Hepatocyte (in vitro differentiated cells): ENCODE measurements around the gene CLIC6. TPM values are rescaled to one million over a fixed set of nuclear protein-coding genes. Genes with fewer than 3 reads are reported as not detected.

Experiments
- DNase-seq: peaks from one replicate; pipeline ENCODE4 v3.0.0-alpha.2; 2016; ENCODE audit warnings: low spot score
- H2AFZ ChIP-seq: fragments of 200-600 bp; sonication (generic); 2 replicates; pipeline ENCODE4 v1.6.0; 2016; ENCODE audit warnings: antibody characterized with exemption, mild to moderate bottlenecking
- H3K27ac ChIP-seq: fragments of 200-600 bp; sonication (generic); 2 replicates; pipeline ENCODE4 v1.5.1; 2016; ENCODE audit warnings: mild to moderate bottlenecking
- H3K27me3 ChIP-seq: fragments of 200-600 bp; sonication (generic); 2 replicates; pipeline ENCODE4 v1.6.1; 2016
- H3K36me3 ChIP-seq: fragments of 200-600 bp; sonication (generic); replicated peaks from 2 replicates; pipeline ENCODE4 v1.5.1; 2016; ENCODE audit warnings: low read depth; ENCODE audit not compliant: insufficient read depth
- H3K4me1 ChIP-seq: fragments of 200-600 bp; sonication (generic); 2 replicates; pipeline ENCODE4 v1.5.1; 2016; ENCODE audit warnings: mild to moderate bottlenecking, moderate library complexity; ENCODE audit not compliant: insufficient read depth
- H3K4me2 ChIP-seq: fragments of 200-600 bp; sonication (generic); 2 replicates; pipeline ENCODE4 v1.6.0; 2016
- H3K4me3 ChIP-seq: fragments of 200-600 bp; sonication (generic); 2 replicates; pipeline ENCODE4 v1.5.1; 2016; ENCODE audit warnings: mild to moderate bottlenecking
- H3K79me2 ChIP-seq: fragments of 200-600 bp; sonication (generic); 2 replicates; pipeline ENCODE4 v1.6.0; 2017; ENCODE audit warnings: mild to moderate bottlenecking
- H3K9me2 ChIP-seq: fragments of 200-600 bp; sonication (generic); replicated peaks from 2 replicates; pipeline ENCODE4 v1.6.0; 2017; ENCODE audit warnings: mild to moderate bottlenecking; ENCODE audit not compliant: insufficient read depth
- H3K9me3 ChIP-seq: fragments of 200-600 bp; sonication (generic); 2 replicates; pipeline ENCODE4 v1.5.1; 2016; ENCODE audit warnings: low read depth, mild to moderate bottlenecking
- H4K20me1 ChIP-seq: fragments of 200-600 bp; sonication (generic); 2 replicates; pipeline ENCODE4 v1.6.0; 2016; ENCODE audit warnings: mild to moderate bottlenecking; ENCODE audit not compliant: insufficient read depth, poor library complexity, severe bottlenecking
- EZH2 ChIP-seq: fragments of 200-600 bp; sonication (generic); IDR thresholded peaks from 2 replicates; pipeline ENCODE4 v1.6.1; 2016; ENCODE audit warnings: antibody characterized with exemption, mild to moderate bottlenecking, borderline replicate concordance
- EZH2phosphoT487 ChIP-seq: fragments of 200-600 bp; sonication (generic); IDR thresholded peaks from one replicate; pipeline ENCODE4 v1.6.1; 2018; ENCODE audit warnings: antibody characterized with exemption, mild to moderate bottlenecking, low read depth, moderate library complexity; ENCODE audit not compliant: unreplicated experiment, severe bottlenecking
- WGBS: methylation state at CpG from one replicate; pipeline ENCODE4 v1.1.6; 2016; ENCODE audit warnings: low lambda C conversion rate; ENCODE audit errors: missing lambda C conversion rate; 5-methylcytosine and 5-hydroxymethylcytosine counted together
- polyA plus RNA-seq: library from polyadenylated mRNA; unstranded; fragments of >200 nt; fragmentation: Nextera tagmentation; extraction: Ambion mirVana; gene quantifications from 2 replicates; pipeline ENCODE4 v1.2.1, GENCODE V29; 2016
- total RNA-seq: library from RNA; depleted of rRNA; stranded (reverse); fragments of >200 nt; gene quantifications from 2 replicates; pipeline ENCODE4 v1.2.3, GENCODE V29; 2014
- TF ChIP-seq, protein P1 (sequence below): fragments of 200-600 bp; sonication (generic); IDR thresholded peaks from 2 replicates; pipeline ENCODE4 v1.5.1; 2016; ENCODE audit warnings: antibody characterized with exemption, mild to moderate bottlenecking; ENCODE audit not compliant: poor library complexity

CLIC6 gene
- total and polyA plus RNA-seq, 2 experiments from 2014 or later, result 9.9 to 16.7 TPM

DNA sequence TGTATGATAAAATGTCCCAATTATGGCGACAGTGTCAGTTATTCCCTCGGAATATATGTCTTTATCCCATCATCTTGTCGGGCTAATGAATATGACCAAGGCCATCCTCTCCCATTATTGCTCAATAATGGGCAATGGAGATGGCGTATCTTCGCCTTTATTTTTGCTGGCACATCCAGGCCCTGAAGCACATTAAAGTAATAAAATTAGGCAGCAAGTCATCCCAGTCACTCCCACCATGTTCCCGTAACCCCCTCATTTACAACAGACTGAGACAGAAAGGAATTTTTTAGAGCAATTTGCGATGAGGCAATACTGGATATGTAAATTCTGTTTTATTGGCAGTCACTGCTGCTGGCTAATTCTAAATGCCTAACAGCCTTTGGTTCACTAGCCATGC lies 35.3 kb downstream of the CLIC6 start:
- Histone ChIP-seq H2AFZ (no peak overlapping the region), H3K4me2 (no peak overlapping the region), H3K4me3 (no peak overlapping the region), H3K27me3 (no peaks in the 10 kb centered on the region), H3K79me2 (no peaks in the 10 kb centered on the region), H3K4me1 (no peaks in the 10 kb centered on the region), H3K9me2 (no peaks in the 10 kb centered on the region), H4K20me1 (no peaks in the 10 kb centered on the region), H3K27ac (no peak overlapping the region), H3K36me3 (no peaks in the 10 kb centered on the region), H3K9me3 (no peaks in the 10 kb centered on the region)
- 83% methylated on average over 7 of the region's 7 CpGs for WGBS
- TF ChIP-seq EZH2phosphoT487, result no peak
- TF ChIP-seq, protein P1, sequence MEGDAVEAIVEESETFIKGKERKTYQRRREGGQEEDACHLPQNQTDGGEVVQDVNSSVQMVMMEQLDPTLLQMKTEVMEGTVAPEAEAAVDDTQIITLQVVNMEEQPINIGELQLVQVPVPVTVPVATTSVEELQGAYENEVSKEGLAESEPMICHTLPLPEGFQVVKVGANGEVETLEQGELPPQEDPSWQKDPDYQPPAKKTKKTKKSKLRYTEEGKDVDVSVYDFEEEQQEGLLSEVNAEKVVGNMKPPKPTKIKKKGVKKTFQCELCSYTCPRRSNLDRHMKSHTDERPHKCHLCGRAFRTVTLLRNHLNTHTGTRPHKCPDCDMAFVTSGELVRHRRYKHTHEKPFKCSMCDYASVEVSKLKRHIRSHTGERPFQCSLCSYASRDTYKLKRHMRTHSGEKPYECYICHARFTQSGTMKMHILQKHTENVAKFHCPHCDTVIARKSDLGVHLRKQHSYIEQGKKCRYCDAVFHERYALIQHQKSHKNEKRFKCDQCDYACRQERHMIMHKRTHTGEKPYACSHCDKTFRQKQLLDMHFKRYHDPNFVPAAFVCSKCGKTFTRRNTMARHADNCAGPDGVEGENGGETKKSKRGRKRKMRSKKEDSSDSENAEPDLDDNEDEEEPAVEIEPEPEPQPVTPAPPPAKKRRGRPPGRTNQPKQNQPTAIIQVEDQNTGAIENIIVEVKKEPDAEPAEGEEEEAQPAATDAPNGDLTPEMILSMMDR, result no peak
- TF ChIP-seq EZH2, result no peak
- DNase-seq, result no peak

DNA sequence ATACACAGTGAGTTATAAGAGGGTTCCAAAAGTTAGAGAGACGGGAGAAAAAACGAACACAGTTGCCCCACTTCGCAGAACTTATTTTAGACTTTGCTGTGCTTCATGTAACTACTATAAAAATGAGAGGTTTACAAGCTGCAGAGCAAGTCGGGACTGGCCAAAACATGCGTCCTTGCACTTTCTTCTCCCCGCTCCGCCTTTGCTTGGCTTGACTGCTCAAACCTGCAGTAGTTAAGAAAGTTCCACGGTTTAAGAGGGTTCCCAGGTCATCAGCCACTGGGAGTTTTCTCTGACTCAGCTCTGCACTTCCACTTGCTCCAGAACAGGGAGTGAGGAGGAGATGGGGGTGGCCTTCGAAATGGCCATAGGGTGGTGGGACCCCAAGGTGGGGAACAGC lies 36.2 kb downstream of the CLIC6 start:
- Histone ChIP-seq H3K4me2 (no peak overlapping the region), H3K36me3 (no peaks in the 10 kb centered on the region), H3K9me2 (no peaks in the 10 kb centered on the region), H3K9me3 (no peaks in the 10 kb centered on the region), H4K20me1 (no peaks in the 10 kb centered on the region), H3K79me2 (no peaks in the 10 kb centered on the region), H3K27me3 (no peaks in the 10 kb centered on the region), H3K27ac (no peak overlapping the region), H3K4me1 (no peaks in the 10 kb centered on the region), H2AFZ (no peak overlapping the region), H3K4me3 (no peak overlapping the region)
- WGBS, result 88% methylated on average over 9 of the region's 9 CpGs
- no peak for DNase-seq
- TF ChIP-seq EZH2phosphoT487 (no peak), EZH2 (no peak)
- TF ChIP-seq, protein P1, result no peak

DNA sequence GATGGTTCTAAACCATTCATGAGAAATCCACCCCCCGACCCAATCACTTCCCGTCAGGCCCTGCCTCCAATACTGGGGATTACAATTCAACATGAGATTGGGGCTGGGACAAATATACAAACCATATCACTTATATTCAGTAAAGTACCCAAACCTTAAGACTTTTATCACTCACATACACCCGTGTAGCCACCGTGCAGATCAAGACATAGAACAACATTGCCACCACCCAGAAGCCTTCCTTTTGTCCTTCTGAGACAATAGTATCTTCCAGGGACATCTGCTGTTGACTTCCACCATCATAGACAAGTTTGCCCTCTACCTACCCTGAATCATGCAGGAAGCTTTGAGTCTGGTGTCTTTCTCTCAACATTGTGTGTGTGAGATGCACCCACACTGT lies 37.5 kb downstream of the CLIC6 start:
- Histone ChIP-seq H3K4me1 (no peaks in the 10 kb centered on the region), H3K36me3 (no peaks in the 10 kb centered on the region), H2AFZ (no peak overlapping the region), H3K4me2 (no peak overlapping the region), H4K20me1 (no peaks in the 10 kb centered on the region), H3K27ac (no peak overlapping the region), H3K9me3 (no peaks in the 10 kb centered on the region), H3K79me2 (no peaks in the 10 kb centered on the region), H3K9me2 (no peaks in the 10 kb centered on the region), H3K27me3 (no peaks in the 10 kb centered on the region), H3K4me3 (no peak overlapping the region)
- TF ChIP-seq EZH2phosphoT487, result no peak
- TF ChIP-seq, protein P1, result no peak
- no peak for TF ChIP-seq EZH2
- WGBS, result 93% methylated on average over 4 of the region's 4 CpGs
- no peak for DNase-seq

DNA sequence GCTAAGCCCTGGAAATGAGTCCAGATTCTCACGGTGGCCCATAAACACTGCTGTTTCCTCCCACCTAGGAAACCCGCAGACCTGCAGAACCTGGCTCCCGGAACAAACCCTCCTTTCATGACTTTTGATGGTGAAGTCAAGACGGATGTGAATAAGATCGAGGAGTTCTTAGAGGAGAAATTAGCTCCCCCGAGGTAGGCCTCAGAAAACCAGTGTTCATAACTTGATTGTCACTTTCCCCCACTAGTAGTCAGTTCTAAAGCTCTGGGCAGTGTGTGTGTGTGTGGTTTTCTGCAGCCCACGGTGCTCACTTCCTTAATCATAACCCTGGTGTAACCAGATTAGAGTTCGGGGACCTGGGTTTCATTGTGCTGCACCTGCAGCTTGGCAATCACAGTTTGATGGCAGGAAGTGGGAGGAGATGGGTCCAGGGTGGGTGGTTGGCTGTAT lies 39.1 kb downstream of the CLIC6 start:
- H3K36me3 ChIP-seq, result no peaks in the 10 kb centered on the region
- no peak overlapping the region for H2AFZ ChIP-seq
- no peak for DNase-seq

More for the DNA sequence above, 39.1 kb downstream of the CLIC6 start:
- no peak overlapping the region for H3K4me2 ChIP-seq
- WGBS, result 93% methylated on average over 8 of the region's 8 CpGs
- H3K4me3 ChIP-seq, result no peak overlapping the region
- H3K9me3 ChIP-seq, result no peaks in the 10 kb centered on the region
- TF ChIP-seq, protein P1, result no peak
- no peak for TF ChIP-seq EZH2
- H3K79me2 ChIP-seq, result no peaks in the 10 kb centered on the region
- H3K27ac ChIP-seq, result no peak overlapping the region
- no peaks in the 10 kb centered on the region for H3K27me3 ChIP-seq
- H3K9me2 ChIP-seq, result no peaks in the 10 kb centered on the region
- H4K20me1 ChIP-seq, result no peaks in the 10 kb centered on the region
- H3K4me1 ChIP-seq, result no peaks in the 10 kb centered on the region
